Effector CD4-positive, alpha-beta T cell (primary cell): ENCODE data around the gene GPRC5D.

ENCODE experiments used
- DNase-seq: peaks from one replicate; pipeline ENCODE4 v3.0.0-alpha.2; 2020

Gene GPRC5D

GRCh38 chr12:12933742-12934141 is 18.2 kb downstream of the GPRC5D start:
- DNase-seq, result no peak

DNA sequence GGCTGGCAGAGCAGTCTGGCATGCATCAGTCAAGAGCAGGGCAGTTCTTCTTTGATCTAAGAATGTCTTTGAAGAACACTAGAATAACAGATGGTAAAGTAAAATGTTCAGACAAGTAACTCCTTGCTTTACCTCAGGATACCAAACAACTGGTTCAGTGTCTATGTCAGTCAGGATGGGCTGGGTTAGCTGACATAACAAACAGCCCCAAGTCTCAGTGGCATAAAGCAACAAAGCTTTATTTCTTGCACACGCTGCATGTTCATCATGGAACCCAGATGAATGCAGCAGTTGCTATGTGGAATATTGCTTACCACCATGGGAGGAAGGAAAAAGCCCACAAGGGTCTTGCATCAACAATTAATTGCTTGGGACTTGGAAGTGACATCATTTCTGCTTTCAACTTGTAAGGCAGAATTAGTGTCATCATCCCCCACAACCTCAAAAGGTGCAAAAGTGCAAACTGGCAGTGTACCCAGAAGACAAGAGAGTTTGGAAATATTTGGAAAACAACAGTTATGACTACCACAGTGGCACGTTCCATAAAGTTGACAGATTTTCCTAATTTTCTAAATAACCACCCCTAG is 21.2 kb downstream of the GPRC5D start:
- DNase-seq, result no peak

DNA sequence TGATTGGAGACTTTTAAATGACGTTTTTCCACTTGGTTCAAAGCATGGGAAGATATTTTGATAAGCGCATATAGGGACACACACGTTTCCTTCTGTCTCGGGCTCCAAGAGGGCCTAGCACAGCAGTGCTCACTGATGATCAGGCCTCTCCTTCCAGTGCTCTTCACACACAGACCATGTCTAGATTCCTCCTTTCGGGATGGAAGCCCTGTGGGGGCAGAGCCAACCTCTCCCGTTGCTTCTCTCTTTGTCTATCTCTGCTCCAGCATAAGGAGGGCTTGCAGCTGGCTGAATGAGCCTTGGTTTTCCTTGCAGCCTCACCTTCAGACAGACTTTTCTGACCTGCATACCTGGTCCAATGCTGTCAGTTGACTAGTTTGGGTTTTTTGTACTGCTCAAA is 22.3 kb downstream of the GPRC5D start:
- DNase-seq, result no peak

- no peak for DNase-seq
These were observed 24.5 kb downstream of the GPRC5D start for GRCh38 chr12:12927211-12928079.

DNA sequence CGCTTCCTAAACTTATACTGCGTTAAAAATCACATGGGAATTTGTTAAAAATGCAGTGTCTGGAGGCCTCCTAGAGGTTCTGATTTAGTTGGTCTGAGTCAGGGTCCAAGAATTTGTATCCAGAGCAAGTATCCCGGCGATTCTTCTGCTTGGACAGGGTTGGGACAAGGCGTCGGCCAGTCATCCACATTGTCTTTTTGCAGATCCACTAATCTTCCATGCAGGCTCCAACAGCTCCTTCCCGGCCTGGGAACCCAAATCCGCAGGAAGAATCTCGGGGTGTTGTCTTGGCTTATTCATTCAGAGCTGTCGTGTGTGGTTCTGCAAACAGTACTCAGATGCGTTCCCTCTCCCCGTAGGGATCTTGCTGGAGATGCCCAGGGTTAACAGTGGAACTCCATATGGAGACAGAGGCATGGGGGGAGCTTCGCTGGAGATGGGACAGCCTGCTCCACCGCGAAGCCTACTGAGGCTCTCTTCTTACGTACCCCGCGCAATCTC is 25.3 kb downstream of the GPRC5D start:
- DNase-seq, result no peak

DNA sequence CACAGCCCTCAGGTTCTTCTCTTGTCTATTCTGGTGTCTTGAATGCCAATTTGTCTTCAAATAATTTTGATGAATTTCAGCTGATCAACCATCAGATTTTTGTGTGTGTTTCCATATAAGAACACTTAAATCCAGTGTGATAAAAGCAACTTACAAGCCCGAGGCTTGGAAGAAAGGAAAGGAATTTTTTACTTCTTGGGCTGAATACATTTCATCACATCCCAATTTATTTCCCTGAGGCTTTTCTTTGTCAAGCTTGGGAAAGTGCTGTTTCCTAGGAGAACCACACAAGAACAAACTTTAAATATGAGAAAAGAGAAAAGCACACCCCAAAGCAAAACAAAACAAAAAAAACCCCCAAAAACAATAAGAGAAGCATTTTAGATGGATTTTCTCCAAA is 26.6 kb downstream of the GPRC5D start:
- no peak for DNase-seq

DNA sequence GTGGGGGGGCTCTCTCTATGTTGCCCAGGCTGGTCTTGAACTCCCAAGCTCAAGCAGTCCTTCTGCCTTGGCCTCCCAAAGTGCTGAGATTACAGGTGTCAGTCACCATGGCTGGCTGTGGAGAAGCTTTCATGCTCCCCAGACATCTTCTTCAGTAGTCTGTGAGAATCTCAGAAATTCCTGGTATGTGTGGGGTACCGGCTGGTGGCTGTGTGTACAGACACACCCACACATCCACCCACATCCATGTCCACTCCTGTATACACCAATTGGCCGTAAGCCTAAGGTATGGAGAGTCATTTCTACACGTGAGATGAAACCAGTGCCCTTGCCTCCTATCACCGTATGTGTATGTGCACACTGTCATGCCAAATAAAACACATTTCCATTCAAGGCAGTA is 27.8 kb downstream of the GPRC5D start:
- no peak for DNase-seq

GRCh38 chr12:12922978-12923377 is 29.0 kb downstream of the GPRC5D start:
- DNase-seq, result no peak

DNA sequence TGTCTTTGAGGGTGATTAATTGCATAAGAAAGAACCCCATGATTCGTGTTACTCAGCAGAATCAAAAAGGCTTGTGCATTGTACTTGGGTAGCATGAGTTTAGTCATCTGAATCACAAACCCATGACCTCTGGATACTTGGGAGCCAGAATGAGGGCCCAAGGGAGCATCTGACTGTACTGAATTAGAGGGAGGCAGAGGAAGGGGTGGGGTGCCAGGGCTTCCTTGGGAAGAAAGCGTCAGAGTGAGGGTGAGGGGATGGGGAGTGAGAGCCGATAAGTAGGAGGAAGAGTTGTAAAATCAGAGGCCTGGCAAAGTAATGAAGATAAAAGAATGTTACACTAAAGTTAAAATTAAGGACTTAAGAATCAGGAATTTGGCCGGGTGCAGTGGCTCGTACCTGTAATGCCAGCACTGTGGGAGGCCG is 29.8 kb downstream of the GPRC5D start:
- DNase-seq, result no peak

DNA sequence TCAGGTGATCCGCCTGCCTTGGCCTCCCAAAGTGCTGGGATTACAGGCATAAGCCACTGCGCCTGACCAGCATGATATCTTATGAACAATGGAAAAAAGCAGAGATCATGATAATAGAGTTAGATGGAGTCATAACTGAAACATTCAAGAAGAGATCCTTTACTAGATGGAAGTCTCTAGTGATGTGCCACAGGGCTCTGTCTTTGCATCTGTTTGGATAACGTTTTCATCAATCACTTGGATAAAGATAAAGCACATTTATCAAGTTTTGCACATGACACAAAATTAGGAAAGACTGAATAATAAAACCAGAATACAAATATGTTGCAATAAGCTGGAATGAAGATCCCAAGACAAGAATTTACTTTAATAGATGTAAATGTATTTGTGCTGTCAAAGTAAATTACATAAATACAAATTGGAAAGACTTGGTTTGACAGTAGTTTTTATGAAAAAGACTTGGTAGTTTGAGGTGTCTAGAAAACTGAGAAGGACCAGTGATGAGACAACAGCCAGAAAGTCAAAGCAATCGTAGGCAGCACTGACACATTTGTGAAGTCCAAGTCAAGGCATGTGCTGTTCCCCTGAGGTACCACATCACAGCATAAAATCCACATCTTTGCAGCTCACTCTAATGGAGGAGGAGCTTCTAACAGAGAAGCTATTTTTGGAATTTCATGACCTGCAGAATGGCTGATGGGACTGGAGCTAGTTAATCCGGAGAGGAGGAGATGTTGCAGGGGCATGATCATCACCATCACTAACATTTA is 32.1 kb downstream of the GPRC5D start:
- no peak for DNase-seq

GRCh38 chr12:12918781-12919389 is 33.1 kb downstream of the GPRC5D start:
- no peak for DNase-seq

- no peak for DNase-seq
These were observed 34.5 kb downstream of the GPRC5D start for GRCh38 chr12:12917517-12917916.

GRCh38 chr12:12916135-12916944 is 35.6 kb downstream of the GPRC5D start:
- DNase-seq, result peak; percentile 79

DNA sequence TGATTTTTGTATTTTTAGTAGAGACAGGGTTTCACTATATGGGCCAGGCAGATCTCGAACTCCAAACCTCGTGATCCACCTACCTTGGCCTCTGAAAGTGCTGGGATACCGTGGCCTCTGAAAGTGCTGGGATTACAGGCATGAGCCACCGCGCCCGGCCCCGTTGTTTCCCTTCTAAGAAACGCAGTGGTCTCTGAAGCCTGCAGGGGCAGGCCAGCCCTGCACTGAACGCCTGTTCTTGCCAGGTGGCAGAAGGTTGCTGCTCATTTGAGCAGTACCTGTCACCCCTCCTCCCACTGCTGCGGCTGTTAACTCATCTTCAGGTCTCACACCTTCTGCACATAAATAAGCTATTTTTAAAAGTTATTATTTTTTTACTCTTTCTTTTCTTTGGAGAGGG is 36.3 kb downstream of the GPRC5D start:
- no peak for DNase-seq

- no peak for DNase-seq
These were observed 39.3 kb downstream of the GPRC5D start for GRCh38 chr12:12912711-12913110.

DNA sequence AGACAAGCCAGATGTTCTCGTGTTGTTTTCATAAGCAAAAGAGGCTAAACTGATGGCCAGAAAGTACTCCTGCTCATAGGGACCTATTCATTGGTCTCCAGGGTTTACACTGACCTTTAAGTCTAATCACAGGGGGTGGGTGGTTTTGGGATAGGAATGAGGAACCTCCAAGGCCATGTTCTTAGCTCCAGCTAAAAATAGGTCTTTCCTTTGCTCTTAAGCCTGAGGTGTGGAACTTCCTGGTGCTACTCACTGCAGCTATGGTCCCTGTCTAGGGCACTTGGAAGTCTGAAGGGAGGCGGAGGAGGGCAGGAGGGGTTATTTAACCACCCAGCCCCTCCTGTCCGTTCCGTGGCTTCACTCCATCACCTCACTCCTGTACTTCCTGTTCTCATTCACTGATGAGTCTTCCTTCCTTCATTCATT is 42.0 kb downstream of the GPRC5D start:
- DNase-seq, result no peak

DNA sequence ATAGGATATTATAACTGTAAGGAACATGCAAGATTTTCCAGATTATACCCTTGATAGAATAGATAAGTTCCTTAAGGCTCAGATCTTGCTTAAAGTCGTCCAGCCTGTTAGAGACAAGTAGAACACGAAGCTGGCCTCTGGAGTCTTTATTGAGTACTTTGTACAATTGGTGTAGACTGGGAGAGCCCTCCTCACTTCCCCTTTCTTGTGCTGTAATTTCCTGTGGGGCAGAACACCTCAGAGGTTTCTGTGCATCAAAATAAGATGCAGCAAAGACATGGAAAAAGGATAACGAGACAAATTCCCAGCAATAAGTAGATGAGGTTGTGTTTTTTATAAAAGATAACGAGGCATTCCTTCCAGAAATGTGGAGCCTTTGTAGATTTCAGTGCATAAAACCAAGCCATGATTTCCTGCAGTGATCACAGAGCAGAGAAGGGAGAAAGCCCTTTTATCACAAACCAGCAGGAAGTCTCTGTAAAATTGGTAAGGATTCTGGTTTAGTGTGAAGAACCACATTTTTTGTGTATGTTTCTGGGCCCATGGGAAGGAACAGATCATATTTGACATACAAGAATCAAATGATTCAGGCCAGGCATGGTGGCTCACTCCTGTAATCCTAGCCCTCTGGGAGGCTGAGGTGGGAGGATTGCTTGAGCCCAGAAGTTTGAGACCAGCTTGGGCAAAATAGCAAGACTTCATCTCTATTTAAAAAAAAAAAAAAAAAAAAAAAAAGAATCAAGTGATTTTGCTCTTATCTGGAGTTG is 42.6 kb downstream of the GPRC5D start:
- no peak for DNase-seq

GRCh38 chr12:12908711-12909110 is 43.3 kb downstream of the GPRC5D start:
- no peak for DNase-seq

- DNase-seq, result no peak
These were observed 43.7 kb downstream of the GPRC5D start for GRCh38 chr12:12908252-12908651.

GRCh38 chr12:12907552-12907951 is 44.4 kb downstream of the GPRC5D start:
- DNase-seq, result no peak
